ENCODE measurements around the gene TXLNB. TPM values are rescaled to one million over a fixed set of nuclear protein-coding genes. Genes with fewer than 3 reads are reported as not detected.

Gene TXLNB
- polyA plus RNA-seq, result 1.2 TPM
- long read RNA-seq, donor 1, result 0 reads
- long read RNA-seq, donor 2, full-length matches to known transcripts, result 1 of 1 reads
- long read RNA-seq, donor 2, partial matches to known transcripts, result 0 of 1 reads
- long read RNA-seq, donor 2, other reads (novel, unspliced or antisense), result 0 of 1 reads
- long read RNA-seq, donor 3, full-length matches to known transcripts, result 2 of 2 reads
- long read RNA-seq, donor 3, partial matches to known transcripts, result 0 of 2 reads
- long read RNA-seq, donor 3, other reads (novel, unspliced or antisense), result 0 of 2 reads
- long read RNA-seq, donor 4, result 0 reads
- long read RNA-seq, donor 5, result 0 reads
- long read RNA-seq, donor 6, result 0 reads
- long read RNA-seq, donor 7, result 0 reads
- long read RNA-seq, donor 8, result 0 reads
- long read RNA-seq, donor 9, result 0 reads
- long read RNA-seq, donor 10, full-length matches to known transcripts, result 1 of 1 reads
- long read RNA-seq, donor 10, partial matches to known transcripts, result 0 of 1 reads
- long read RNA-seq, donor 10, other reads (novel, unspliced or antisense), result 0 of 1 reads
- long read RNA-seq, donor 11, result 0 reads

- Histone ChIP-seq H3K9me3 (ENCODE audit: control insufficient read depth, low read depth, low read length) (peaks cover 2% of the 10 kb centered on the region), H3K27me3 (ENCODE audit: control insufficient read depth, insufficient read depth, low read length) (no peaks in the 10 kb centered on the region), H3K36me3 (ENCODE audit: control insufficient read depth, insufficient read depth, low read length) (no peaks in the 10 kb centered on the region), H3K4me1 (ENCODE audit: control insufficient read depth, insufficient read depth, low read length) (no peaks in the 10 kb centered on the region), H3K27ac (ENCODE audit: low read length) (peak within 1 kb of the TSS; percentile 21), H3K4me3 (ENCODE audit: low read length) (no peak within 1 kb of the TSS)
- WGBS (ENCODE audit: insufficient coverage, low lambda C conversion rate), result 33% methylated on average over 1 of the region's 13 CpGs
- peak; percentile 64 to 68 for DNase-seq
Measured at GRCh38 chr6:139291813-139292619, at the start of gene TXLNB. TSS of gene TXLNB (minus strand) at chr6:139291998. CDS start at chr6:139288899, 3,099 bp downstream.

- Histone ChIP-seq H3K27ac (ENCODE audit: low read length) (no peak overlapping the region), H3K9me3 (ENCODE audit: control insufficient read depth, low read depth, low read length) (no peaks in the 10 kb centered on the region), H3K4me3 (ENCODE audit: low read length) (no peak overlapping the region), H3K27me3 (ENCODE audit: control insufficient read depth, insufficient read depth, low read length) (no peaks in the 10 kb centered on the region), H3K4me1 (ENCODE audit: control insufficient read depth, insufficient read depth, low read length) (no peaks in the 10 kb centered on the region), H3K36me3 (ENCODE audit: control insufficient read depth, insufficient read depth, low read length) (no peaks in the 10 kb centered on the region)
- no peak for DNase-seq
- 80% methylated on average over 1 of the region's 2 CpGs for whole genome bisulfite sequencing (ENCODE audit: insufficient coverage, low lambda C conversion rate)
Measured at GRCh38 chr6:139341060-139341459, 49.3 kb upstream of the TXLNB start.

GRCh38 chr6:139338795-139339194, 47.0 kb upstream of the TXLNB start:
- H3K4me3 ChIP-seq (ENCODE audit: low read length), result no peak overlapping the region
- DNase-seq, result peak in 1 of 2 donors; percentile 19
- no peaks in the 10 kb centered on the region for H3K36me3 ChIP-seq (ENCODE audit: control insufficient read depth, insufficient read depth, low read length)
- H3K9me3 ChIP-seq (ENCODE audit: control insufficient read depth, low read depth, low read length), result no peaks in the 10 kb centered on the region
- no peak overlapping the region for H3K27ac ChIP-seq (ENCODE audit: low read length)
- H3K4me1 ChIP-seq (ENCODE audit: control insufficient read depth, insufficient read depth, low read length), result no peaks in the 10 kb centered on the region
- H3K27me3 ChIP-seq (ENCODE audit: control insufficient read depth, insufficient read depth, low read length), result no peaks in the 10 kb centered on the region
- WGBS (ENCODE audit: insufficient coverage, low lambda C conversion rate), result 100% methylated on average over 4 of the region's 9 CpGs

DNA sequence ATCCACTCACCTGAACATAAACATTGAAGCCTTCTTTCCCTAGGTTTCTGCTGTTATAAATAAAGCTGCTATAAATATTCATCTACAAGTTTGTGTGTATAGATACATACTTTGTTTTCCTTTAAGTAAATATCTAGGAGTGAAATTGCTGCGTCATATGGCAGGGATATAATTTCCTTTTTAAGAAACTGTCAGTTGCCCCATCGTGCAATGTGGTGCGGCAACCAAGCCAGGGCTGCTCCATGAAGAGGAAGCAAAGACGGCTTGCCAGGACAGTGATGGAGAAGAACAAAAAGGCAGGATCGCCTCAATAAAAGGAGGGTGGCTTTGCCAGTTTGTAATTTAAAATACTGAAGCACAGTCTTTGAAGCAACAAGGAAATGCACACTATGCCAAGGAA, 46.0 kb upstream of the TXLNB start:
- no peak for DNase-seq
- Histone ChIP-seq H3K36me3 (ENCODE audit: control insufficient read depth, insufficient read depth, low read length) (no peaks in the 10 kb centered on the region), H3K9me3 (ENCODE audit: control insufficient read depth, low read depth, low read length) (no peaks in the 10 kb centered on the region), H3K27me3 (ENCODE audit: control insufficient read depth, insufficient read depth, low read length) (no peaks in the 10 kb centered on the region), H3K4me1 (ENCODE audit: control insufficient read depth, insufficient read depth, low read length) (no peaks in the 10 kb centered on the region), H3K4me3 (ENCODE audit: low read length) (no peak overlapping the region), H3K27ac (ENCODE audit: low read length) (no peak overlapping the region)
- no CpG with 5 or more reads among the region's 5 CpGs for WGBS (ENCODE audit: insufficient coverage, low lambda C conversion rate)

DNA sequence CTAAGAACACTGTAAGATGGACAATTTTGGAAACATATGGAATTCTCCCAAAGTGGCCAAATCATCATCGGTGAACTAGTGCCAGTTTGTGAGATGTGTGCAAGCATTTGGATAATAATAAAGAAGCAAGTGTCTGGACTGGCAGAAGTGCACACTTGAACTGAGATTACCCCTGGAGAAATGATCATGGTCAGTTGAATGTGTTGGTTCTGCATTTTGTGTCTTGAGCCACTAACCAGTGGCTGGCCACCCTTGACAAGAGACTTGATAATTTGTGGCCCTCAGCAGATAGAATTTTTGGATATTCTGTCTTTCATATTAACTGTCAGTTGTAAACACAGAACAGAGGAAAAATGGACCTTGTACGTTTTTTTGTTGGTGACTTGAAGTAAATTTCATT, 45.2 kb upstream of the TXLNB start:
- Histone ChIP-seq H3K4me3 (ENCODE audit: low read length) (no peak overlapping the region), H3K27me3 (ENCODE audit: control insufficient read depth, insufficient read depth, low read length) (no peaks in the 10 kb centered on the region), H3K4me1 (ENCODE audit: control insufficient read depth, insufficient read depth, low read length) (no peaks in the 10 kb centered on the region), H3K27ac (ENCODE audit: low read length) (no peak overlapping the region), H3K9me3 (ENCODE audit: control insufficient read depth, low read depth, low read length) (no peaks in the 10 kb centered on the region), H3K36me3 (ENCODE audit: control insufficient read depth, insufficient read depth, low read length) (no peaks in the 10 kb centered on the region)
- no peak for DNase-seq
- WGBS (ENCODE audit: insufficient coverage, low lambda C conversion rate), result 100% methylated on average over 1 of the region's 2 CpGs

- no peak overlapping the region for H3K27ac ChIP-seq (ENCODE audit: low read length)
- no peak overlapping the region for H3K4me3 ChIP-seq (ENCODE audit: low read length)
- 89% methylated on average over 3 of the region's 4 CpGs for WGBS (ENCODE audit: insufficient coverage, low lambda C conversion rate)
- H3K36me3 ChIP-seq (ENCODE audit: control insufficient read depth, insufficient read depth, low read length), result no peaks in the 10 kb centered on the region
- H3K9me3 ChIP-seq (ENCODE audit: control insufficient read depth, low read depth, low read length), result no peaks in the 10 kb centered on the region
- DNase-seq, result no peak
- H3K27me3 ChIP-seq (ENCODE audit: control insufficient read depth, insufficient read depth, low read length), result no peaks in the 10 kb centered on the region
- no peaks in the 10 kb centered on the region for H3K4me1 ChIP-seq (ENCODE audit: control insufficient read depth, insufficient read depth, low read length)
Measured at GRCh38 chr6:139336488-139336887, 44.7 kb upstream of the TXLNB start.

- H3K36me3 ChIP-seq (ENCODE audit: control insufficient read depth, insufficient read depth, low read length), result no peaks in the 10 kb centered on the region
- H3K4me1 ChIP-seq (ENCODE audit: control insufficient read depth, insufficient read depth, low read length), result no peaks in the 10 kb centered on the region
- WGBS (ENCODE audit: insufficient coverage, low lambda C conversion rate), result 100% methylated on average over 2 of the region's 5 CpGs
- H3K4me3 ChIP-seq (ENCODE audit: low read length), result no peak overlapping the region
- H3K27me3 ChIP-seq (ENCODE audit: control insufficient read depth, insufficient read depth, low read length), result no peaks in the 10 kb centered on the region
- H3K9me3 ChIP-seq (ENCODE audit: control insufficient read depth, low read depth, low read length), result no peaks in the 10 kb centered on the region
- DNase-seq, result no peak
- H3K27ac ChIP-seq (ENCODE audit: low read length), result no peak overlapping the region
Measured at GRCh38 chr6:139335447-139336210, 43.8 kb upstream of the TXLNB start.

DNA sequence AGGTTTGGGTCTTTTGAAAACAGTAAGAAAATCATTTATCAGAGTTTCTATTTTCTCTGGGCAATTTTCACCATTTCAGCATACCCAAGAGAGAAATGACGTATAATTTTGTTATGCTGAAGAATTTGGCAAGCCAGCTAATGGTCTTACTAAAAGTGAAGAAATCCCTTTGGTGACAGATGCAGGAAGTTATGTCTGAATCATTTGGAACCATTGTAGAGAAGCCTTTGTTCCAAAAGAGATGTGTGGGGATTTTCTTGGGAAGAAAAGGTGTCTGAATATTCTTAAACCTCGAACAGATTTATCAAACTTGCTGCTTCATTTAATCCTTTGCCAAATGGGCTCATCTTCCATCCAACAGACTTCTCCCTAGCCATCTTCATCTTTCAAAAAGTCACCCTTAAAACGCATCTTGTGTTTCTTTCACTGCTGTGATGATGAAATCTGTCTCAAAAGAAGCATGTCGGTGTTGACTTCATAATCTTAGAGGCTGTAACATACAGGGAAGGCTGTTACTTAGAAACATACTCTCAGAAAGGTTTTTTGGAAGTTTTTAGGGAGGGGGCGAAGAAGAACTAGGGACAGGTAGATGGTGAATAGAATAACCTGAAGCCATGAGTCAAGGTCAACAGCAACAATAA, 43.1 kb upstream of the TXLNB start:
- Histone ChIP-seq H3K4me1 (ENCODE audit: control insufficient read depth, insufficient read depth, low read length) (no peaks in the 10 kb centered on the region), H3K9me3 (ENCODE audit: control insufficient read depth, low read depth, low read length) (no peaks in the 10 kb centered on the region), H3K27me3 (ENCODE audit: control insufficient read depth, insufficient read depth, low read length) (no peaks in the 10 kb centered on the region), H3K36me3 (ENCODE audit: control insufficient read depth, insufficient read depth, low read length) (no peaks in the 10 kb centered on the region), H3K4me3 (ENCODE audit: low read length) (no peak overlapping the region), H3K27ac (ENCODE audit: low read length) (no peak overlapping the region)
- 96% methylated on average over 3 of the region's 5 CpGs for WGBS (ENCODE audit: insufficient coverage, low lambda C conversion rate)
- DNase-seq, result no peak

- Histone ChIP-seq H3K27ac (ENCODE audit: low read length) (no peak overlapping the region), H3K4me3 (ENCODE audit: low read length) (no peak overlapping the region), H3K9me3 (ENCODE audit: control insufficient read depth, low read depth, low read length) (no peaks in the 10 kb centered on the region), H3K4me1 (ENCODE audit: control insufficient read depth, insufficient read depth, low read length) (no peaks in the 10 kb centered on the region), H3K36me3 (ENCODE audit: control insufficient read depth, insufficient read depth, low read length) (no peaks in the 10 kb centered on the region), H3K27me3 (ENCODE audit: control insufficient read depth, insufficient read depth, low read length) (no peaks in the 10 kb centered on the region)
- 75% methylated on average over 1 of the region's 3 CpGs for WGBS (ENCODE audit: insufficient coverage, low lambda C conversion rate)
- no peak for DNase-seq
Measured at GRCh38 chr6:139330826-139331500, 39.2 kb upstream of the TXLNB start.

Measured in large intestine (tissue), 12 donors.